ENCODE measurements around the gene USP48. TPM values are rescaled to one million over a fixed set of nuclear protein-coding genes. Genes with fewer than 3 reads are reported as not detected.
"Not testable (repeated sequence)": the region's sequence is repeated elsewhere in the genome, so short reads cannot be mapped to it uniquely, and the experiment has no call there.

The USP48 gene, protein sequence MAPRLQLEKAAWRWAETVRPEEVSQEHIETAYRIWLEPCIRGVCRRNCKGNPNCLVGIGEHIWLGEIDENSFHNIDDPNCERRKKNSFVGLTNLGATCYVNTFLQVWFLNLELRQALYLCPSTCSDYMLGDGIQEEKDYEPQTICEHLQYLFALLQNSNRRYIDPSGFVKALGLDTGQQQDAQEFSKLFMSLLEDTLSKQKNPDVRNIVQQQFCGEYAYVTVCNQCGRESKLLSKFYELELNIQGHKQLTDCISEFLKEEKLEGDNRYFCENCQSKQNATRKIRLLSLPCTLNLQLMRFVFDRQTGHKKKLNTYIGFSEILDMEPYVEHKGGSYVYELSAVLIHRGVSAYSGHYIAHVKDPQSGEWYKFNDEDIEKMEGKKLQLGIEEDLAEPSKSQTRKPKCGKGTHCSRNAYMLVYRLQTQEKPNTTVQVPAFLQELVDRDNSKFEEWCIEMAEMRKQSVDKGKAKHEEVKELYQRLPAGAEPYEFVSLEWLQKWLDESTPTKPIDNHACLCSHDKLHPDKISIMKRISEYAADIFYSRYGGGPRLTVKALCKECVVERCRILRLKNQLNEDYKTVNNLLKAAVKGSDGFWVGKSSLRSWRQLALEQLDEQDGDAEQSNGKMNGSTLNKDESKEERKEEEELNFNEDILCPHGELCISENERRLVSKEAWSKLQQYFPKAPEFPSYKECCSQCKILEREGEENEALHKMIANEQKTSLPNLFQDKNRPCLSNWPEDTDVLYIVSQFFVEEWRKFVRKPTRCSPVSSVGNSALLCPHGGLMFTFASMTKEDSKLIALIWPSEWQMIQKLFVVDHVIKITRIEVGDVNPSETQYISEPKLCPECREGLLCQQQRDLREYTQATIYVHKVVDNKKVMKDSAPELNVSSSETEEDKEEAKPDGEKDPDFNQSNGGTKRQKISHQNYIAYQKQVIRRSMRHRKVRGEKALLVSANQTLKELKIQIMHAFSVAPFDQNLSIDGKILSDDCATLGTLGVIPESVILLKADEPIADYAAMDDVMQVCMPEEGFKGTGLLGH
- total RNA-seq (2014; rRNA removed; shearing (Covaris generic)), result 15.9 and 20.1 TPM in 2 replicates
- polyA plus RNA-seq (2015; cell fraction: cytosol; rRNA removed), result 29.1 and 29.8 TPM in 2 replicates
- polyA plus RNA-seq (2015; cell fraction: nucleus; rRNA removed), result 57.8 and 63.1 TPM in 2 replicates

DNA sequence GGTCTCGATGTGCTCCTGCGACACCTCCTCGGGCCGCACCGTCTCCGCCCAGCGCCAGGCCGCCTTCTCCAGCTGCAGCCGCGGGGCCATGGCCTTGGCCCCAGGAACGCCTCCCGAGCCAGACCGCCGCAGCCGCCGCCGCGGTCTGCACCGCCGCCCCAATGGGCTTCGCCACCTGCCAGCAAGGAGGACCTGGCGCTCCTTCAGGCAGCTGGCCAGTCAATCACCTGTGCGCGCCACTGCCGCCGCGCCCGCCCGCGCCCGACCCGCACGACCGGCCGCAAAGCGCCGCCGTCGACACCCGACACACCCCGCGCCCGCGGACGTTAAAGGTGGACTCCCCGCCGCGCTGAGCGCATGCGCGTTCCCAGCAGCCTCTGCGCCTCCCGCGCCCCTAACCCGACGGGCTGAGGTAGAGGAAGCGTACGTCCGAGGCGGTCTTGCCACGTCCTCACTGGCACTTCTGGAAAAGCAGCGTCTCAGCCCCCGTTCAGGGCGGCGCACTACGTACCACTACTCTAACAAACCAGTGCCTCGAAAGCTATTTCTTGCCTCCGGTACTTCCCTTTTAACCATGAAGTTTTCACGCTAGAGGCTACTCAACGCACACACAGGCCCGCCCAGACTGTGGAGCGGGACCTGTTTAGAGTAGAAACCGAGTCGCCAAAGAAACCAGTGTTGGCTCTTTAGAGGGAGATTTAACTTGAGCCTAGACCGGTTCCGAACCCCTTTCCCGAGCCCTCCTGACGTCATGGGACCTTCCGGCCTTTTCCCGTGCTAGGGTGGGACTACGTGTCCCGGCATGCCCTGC lies at the start of gene USP48:
Gene USP48, minus strand, starts transcription at position 282 of the 811 bp plus-strand sequence. Its CDS starts 192 bp downstream, at position 90.
- DNase-seq (ENCODE audit: low read depth), result peak; percentile 92

DNA sequence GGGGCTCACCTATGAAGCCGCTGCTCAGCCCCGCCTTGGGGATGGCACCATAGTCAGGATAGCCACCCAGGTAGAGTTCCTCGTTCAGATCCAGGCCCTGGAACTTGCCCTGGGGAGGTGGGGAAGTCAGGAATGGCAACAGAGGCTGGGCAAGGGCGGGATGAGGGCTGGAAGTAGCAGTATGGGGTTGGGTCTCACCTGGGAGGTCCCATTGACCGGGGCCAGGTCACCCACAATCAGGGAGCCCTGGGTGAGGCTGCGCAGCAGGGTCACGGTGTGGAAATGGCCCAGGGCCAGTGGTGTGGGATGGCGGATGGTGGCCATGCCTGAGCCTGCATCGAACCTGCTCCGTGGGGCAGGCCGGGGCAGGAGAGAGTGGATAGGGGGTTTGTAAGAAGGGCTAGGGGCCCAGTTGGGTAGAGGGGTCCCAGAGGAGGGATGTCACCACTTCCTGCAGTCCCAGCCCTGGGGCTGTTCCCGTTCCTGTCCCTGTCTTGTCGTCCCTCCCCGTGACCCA lies 48.6 kb upstream of the USP48 start:
- DNase-seq (ENCODE audit: low read depth), result no peak

DNA sequence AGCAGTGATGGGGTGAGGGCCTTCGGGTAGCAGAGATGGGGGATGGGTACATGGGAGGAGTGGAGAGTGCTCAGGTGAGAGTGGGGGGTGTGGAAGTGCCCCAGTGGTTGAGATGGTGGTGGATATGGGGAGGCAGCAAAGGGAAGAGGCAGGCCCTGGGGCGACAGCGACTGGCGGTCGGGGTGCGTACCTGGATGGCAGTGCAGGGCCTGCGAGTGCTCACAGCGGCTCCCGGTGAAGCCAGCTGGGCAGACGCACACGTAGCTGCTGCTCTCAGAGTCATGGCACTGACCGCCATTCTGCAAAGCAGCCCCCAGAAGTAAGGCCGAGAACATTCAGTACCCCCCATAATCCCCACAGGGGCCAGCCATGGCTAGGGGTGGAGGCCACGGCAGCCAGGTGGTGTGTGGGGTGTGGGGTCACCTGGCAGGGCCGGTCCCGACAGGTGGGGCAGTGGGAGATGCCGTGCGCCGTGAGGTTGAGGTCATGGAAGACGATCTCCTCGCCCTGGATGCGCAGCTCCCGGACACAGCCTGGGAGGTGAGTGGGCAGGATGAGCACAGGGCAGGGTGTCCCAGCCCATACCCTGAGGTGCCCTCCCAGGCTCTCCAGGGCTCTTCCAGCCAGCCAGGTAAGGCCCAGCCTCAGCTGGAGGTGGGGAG lies 48.0 kb upstream of the USP48 start:
- no peak for DNase-seq (ENCODE audit: low read depth)

DNA sequence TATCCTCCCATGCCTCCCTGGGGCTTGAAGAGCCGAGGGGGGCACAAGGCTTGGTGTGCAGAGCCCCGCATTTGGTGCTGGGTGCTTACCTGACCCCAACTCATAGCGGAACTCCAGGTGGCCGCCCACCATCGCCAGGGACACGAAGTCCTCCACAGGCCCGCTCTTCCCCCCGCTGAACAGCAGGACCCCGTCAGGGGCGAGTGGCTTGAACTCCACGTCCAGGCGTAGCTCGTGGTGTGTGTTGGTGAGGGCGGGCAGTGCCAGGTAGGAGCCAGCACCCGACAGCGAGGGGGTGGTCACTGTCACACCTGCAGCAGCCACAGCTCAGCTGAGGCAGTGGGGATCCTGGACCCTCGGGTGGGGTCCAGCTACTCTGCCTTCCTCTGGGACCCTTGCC lies 46.3 kb upstream of the USP48 start:
- DNase-seq (ENCODE audit: low read depth), result no peak

DNA sequence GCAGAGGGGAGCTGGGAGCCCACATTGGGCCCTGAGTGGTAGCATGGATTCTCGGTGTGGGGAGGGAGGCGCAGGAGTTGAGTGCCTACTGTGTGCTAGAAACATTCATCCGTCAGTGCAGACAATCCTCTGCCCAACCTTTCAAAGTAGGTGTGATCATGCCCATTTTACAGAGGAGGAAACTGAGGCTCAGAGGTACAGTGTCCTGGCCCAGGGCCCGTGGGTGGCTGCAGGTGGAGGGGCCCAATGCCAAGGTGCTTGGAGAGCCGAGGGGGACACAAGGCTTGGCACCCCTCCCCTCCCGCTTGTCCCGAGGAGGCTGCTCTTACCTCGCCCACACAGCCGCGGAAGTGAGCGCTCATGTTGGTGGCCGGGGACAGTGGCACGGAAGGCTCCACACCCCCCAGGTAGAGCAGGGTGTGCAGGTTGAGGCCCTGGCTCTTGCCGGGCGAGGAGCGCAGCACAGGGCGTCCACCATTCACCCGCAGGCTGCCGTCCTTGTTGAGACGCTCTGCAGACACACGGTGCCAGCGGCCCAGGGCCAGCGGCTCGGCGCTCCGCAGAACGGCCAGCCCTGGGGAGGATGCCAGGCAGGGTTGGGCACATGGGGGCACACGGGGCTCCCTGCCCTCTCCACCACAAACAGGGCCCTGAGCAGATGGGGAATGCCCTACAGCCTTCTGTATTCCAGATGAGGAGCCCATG lies 45.7 kb upstream of the USP48 start:
- no peak for DNase-seq (ENCODE audit: low read depth)

DNA sequence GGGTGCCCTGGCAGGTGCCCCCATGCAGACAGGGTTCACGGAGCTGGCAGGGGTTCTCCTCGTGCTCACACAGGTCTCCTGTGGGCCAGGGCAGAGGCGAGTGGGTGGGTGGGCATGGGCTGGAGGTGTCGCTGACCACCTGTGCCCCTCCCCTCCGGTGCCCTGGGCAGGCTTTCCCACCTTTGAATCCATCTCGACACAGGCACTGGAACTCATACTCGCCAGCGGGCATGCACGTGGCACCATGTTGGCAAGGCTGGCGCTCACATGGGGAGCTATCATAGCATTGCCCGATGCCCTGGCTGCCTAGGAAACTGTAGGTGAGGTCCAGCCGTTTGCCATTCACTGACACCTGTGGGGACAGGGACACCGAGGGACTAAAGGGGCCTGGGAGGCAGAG lies 45.1 kb upstream of the USP48 start:
- no peak for DNase-seq (ENCODE audit: low read depth)

DNA sequence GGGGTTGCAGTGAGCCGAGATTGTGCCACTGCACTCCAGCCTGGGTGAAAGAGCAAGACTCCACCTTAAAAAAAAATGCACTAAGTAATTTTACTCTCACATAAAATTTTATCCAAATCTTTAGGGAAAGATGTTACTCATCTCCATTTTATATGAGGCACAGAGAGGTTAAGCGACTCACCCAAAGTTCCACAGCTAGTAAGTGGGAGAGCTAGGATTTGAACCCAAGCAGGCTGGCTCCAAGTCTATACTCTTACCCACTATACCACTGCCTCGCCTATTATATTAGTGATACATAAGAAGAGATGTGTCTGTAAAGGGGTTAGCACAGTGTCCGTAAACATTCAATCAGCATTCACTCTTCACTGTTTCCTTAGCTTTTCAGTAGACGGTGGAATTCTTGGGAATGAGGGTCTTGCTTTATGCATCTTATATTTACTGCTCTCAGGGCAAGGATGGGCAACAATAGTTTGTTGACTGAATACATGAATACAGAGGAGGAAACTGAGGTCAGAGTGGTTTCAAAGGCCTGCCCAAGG lies 44.3 kb upstream of the USP48 start:
- DNase-seq (ENCODE audit: low read depth), result no peak

DNA sequence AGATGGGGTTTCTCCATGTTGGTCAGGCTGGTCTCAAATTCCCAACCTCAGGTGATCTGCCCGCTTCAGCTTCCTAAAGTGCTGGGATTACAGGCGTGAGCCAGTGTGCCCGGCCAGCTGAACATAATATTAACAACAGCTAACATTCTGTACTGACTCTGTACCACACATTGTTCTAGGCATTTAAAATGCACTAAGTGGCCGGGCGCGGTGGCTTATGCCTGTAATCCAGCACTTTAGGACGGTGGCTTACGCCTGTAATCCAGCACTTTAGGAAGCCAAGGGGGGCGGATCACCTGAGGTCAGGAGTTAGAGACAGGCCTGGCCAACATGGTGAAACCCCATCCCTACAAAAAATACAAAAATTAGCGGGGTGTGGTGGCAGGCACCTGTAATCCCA lies 43.7 kb upstream of the USP48 start:
- DNase-seq (ENCODE audit: low read depth), result not testable (repeated sequence)

DNA sequence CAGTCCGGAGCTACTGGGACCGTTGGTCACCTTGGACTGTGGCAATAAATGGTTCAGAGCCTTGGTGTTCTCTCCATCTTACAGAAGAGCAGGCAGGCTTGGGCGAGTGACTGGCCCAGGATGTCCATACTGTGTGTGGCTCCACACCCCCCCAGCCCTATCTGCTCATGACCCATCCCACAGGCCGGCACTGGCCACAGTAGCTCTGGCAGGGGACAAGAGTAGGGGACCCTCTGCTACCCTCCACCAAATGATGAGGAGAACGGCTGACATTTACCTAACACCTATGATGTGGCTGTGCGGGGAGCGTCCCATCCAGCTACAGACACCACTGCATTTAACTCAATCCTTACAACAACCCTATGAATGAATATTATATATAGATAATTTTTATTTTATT lies 42.4 kb upstream of the USP48 start:
- no peak for DNase-seq (ENCODE audit: low read depth)

DNA sequence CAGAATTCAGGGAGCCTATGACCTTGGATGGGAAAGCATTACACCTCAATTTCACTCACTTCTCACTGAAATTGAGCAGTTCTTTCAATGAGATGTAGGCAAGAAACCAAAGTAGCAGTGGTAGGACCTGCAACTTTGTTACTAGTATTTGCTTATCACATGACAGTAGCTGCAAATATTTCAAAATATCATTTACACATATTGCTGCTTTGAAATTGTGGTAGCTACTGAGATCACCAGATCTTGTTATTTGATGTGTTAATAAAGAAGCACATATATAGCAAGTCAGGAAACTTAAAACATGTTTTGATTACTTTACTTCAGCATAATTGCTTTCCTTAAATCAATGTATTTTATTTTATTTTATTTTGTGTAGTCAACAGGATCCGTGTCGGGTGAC lies 42.0 kb upstream of the USP48 start:
- DNase-seq (ENCODE audit: low read depth), result no peak

DNA sequence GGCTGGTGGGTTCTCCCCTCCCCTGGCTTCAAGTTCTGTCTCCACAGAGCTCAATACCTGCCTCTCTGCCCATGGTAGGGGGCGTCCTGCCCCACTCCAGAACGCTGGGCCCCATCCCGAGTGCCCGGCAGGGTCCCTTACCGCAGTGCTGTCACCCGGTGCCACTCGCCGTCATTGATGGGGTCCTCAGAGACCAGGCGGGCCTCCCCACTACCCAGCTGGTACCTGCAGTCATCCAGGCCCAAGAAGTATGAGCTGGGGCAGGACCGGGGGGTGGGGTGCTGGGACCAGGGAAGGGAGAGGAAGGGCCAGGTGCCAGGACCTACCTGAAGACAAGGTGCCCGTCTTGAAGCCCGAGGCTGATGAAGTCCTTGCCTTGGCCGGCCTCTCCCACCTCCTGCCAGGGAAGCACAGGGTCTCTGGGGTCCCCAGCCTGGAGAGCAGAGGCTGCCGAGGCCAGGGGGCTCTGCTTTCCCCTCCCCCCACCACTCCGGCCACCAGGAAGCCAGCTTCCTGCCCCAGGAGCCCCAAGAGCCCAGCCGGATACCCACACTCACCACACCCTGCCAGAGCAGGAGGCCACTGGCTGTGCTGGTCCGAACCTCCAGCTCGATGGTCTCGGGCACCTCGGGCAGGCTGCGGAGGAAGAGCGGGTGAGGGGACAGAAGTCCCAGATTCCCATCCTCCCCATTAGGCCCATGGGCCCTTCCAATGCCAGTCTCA lies 41.2 kb upstream of the USP48 start:
- no peak for DNase-seq (ENCODE audit: low read depth)

DNA sequence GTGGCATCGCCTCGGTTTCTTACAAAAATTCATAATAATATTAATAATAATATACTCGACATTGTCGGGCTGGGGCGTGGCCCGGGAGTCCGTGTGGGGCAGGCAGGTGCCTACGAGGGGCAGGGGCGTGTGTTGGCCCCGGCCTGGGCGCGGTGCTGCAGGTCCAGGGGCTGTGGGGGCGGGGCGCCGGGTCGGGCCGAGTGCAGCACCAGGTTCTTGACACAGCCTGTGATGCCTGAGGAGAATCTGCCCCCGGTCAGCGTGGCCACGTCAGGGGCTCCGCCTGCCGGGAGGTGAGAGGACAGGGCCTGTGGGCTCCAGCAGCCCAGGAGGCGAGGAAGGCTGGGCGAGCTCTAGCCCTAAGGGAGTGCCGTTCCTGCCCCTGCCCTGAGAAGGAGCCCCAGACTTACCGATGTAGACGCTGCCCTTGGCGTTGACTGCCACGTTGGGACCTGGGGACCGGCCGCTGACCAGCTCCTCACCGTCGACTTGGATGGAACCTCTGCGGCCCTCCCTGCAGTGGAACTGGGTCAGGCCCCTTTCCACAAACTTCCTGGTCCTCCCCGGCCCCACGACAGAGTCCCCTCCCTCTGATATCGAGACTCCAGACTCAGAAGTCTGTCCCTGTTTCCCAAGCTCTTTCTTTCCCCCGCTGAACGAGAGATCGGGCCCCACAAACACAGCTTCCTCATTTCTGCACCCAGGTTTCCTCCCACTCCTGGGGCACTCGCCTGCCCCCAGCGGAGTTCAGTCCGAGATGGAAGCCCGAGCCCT lies 40.4 kb upstream of the USP48 start:
- no peak for DNase-seq (ENCODE audit: low read depth)

DNA sequence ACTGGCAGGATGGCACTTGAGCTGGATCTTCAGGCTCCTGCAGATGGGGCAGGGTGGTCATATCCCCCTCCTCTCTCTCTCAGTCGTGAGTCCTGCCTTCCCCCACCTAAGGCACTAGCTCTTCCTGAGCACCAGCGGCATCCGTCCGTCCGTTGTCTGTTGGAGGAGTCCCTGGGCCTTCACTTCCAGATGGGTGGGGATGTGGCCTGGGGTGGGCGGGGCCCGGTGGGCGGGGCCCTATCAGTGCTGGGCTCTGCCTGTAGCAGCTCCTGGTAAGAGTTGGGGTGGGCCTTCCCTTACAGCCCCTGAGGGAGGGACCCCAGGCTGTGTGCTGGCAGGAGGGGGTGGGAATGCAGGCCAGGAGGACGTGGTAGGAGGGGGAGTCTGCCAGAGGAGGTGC lies 39.4 kb upstream of the USP48 start:
- no peak for DNase-seq (ENCODE audit: low read depth)

DNA sequence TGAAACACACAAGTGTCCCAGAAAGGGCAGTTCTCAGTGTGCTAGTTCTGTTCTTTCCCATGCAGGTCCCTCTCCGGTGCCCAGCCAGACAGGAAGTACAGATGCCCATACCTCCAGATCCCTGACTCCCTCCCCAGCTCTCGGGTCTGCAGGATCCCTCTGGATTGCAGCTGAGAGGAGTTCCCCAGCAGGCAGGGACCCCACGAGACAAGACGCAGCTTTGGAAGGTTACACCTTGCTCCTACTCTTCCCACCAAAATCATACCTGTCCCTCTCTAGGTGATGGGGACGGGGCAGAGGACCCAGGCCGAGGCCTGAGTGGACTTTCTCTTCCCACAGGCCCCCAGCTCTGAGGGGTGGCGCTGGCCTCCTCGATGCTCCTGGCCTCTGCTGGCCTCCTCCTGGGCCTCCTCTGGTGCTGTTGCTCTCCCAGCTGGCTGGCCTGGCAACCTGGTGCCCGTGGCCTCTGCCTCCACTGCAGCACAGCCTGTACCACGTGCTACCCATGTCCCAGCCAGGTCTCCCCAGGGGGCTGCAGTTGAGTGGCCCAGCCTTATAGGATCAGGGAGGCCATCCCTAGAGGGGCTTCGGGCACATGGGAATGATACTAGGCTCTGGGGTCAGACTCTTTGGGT lies 38.6 kb upstream of the USP48 start:
- DNase-seq (ENCODE audit: low read depth), result no peak

DNA sequence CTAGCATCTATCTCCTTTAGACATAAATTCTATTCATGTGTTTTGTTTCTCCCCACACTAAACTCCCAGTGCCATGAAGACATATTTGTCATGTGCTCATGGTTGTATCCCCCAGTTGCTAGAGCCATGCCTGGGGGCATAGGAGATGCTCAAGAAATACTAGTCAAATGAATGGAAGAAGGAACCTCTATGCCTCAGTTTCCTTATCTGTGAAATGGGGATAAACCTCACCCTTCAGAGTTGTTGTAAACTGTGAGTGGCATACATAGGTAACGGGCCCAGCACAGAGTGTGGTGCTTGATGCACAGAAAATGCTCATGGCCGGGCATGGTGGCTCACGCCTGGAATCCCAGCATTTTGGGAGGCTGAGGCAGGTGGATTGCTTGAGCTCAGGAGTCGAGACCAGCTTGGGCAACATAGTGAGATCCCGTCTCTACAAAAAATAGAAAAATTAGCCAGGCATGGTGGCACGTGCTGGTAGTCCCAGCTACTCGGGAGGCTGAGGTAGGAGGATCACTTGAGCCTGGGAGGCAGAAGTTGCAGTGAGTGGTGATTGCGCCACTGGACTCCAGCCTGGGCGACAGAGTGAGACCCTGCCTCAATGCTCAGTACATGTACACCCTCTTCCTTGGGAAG lies 37.8 kb upstream of the USP48 start:
- no peak for DNase-seq (ENCODE audit: low read depth)

DNA sequence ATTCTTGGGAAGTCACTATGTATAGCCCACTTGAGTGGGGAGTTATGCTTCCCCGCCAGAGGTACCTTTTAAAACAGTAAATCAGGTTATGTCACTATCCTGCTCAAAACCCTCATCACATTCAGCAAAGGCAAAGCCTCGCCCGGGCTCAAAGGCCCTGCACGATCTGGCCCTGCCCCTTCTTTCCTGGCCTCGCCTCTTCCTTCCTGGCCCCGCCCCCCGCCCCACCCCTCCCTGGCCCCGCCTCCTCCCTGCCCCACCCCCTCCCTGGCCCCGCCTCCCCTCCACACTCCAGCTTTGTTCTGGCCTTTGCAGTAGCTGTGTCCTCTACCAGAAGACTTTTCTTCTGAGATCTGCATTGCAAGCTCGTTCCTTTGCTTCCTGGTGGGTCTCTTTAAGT lies 35.7 kb upstream of the USP48 start:
- no peak for DNase-seq (ENCODE audit: low read depth)
